ENCODE results near the gene ATP10B. TPM values are rescaled to one million over a fixed set of nuclear protein-coding genes. Genes with fewer than 3 reads are reported as not detected.
A peak's percentile ranks its signal among the peaks of the same experiment; 100 is the strongest.

The ATP10B gene
- total and polyA plus RNA-seq, 8 donors: 0.76 to 20.4 (median 4.6) TPM

- Histone ChIP-seq H3K27me3 (no peaks in the 10 kb centered on the region), H3K9me3 (no peaks in the 10 kb centered on the region), H3K4me3 (no peak overlapping the region), H3K4me1 (peaks cover 0 to 29% (median 0%) of the 10 kb centered on the region in 3 donors), H3K27ac (peak overlapping the region in 2 of 4 donors; percentile 53 to 61), H3K36me3 (no peaks in the 10 kb centered on the region)
- DNase-seq: no peak
- TF ChIP-seq, protein P1, sequence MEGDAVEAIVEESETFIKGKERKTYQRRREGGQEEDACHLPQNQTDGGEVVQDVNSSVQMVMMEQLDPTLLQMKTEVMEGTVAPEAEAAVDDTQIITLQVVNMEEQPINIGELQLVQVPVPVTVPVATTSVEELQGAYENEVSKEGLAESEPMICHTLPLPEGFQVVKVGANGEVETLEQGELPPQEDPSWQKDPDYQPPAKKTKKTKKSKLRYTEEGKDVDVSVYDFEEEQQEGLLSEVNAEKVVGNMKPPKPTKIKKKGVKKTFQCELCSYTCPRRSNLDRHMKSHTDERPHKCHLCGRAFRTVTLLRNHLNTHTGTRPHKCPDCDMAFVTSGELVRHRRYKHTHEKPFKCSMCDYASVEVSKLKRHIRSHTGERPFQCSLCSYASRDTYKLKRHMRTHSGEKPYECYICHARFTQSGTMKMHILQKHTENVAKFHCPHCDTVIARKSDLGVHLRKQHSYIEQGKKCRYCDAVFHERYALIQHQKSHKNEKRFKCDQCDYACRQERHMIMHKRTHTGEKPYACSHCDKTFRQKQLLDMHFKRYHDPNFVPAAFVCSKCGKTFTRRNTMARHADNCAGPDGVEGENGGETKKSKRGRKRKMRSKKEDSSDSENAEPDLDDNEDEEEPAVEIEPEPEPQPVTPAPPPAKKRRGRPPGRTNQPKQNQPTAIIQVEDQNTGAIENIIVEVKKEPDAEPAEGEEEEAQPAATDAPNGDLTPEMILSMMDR (IDR thresholded peaks at IDR 0.05): no peak
- peak; percentile 35 to 93 (median 86) for ATAC-seq
- no peak for FAIRE-seq
- 29 to 39% methylated on average over 1 of the region's 1 CpG for WGBS, 2 donors
- intact Hi-C loops (cut with DNase I): no loop called here
Measured at GRCh38 chr5:160657068-160657507, 194.9 kb downstream of the ATP10B start.

DNA sequence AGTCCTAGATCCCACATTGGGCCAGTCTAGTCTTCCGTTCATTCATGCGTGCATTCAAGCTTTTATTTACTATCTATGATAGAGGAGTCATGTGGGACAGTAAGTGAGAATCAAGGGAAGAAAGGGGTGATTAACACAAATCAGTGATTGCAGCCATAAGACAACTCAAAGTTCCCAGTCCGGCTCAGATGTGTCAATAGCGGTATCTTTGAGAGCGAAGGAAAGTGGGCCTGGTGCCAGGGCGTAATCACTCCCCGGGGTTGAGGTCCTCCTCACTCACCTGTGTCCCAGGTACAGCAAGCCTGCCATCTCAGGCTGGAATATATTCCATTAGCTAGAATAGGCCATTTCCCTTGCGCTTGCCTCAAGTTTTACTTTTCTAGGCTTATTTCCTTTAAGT is 196.3 kb downstream of the ATP10B start:
- FAIRE-seq (no peak), DNase-seq (peak in 3 of 6 donors; percentile 22 to 76 (median 47)), ATAC-seq (peak in 2 of 4 donors; percentile 19 to 26)
- Histone ChIP-seq H3K27me3 (no peaks in the 10 kb centered on the region), H3K27ac (peak overlapping the region in 2 of 4 donors; percentile 53 to 61), H3K36me3 (no peaks in the 10 kb centered on the region), H3K4me3 (no peak overlapping the region), H3K9me3 (no peaks in the 10 kb centered on the region), H3K4me1 (peaks cover 0 to 40% (median 7%) of the 10 kb centered on the region in 3 donors)
- WGBS, 2 donors: 49 to 54% methylated on average over 8 of the region's 8 CpGs
- intact Hi-C loops (cut with DNase I): no loop called here
- TF ChIP-seq, protein P1 (IDR thresholded peaks at IDR 0.05): no peak

DNA sequence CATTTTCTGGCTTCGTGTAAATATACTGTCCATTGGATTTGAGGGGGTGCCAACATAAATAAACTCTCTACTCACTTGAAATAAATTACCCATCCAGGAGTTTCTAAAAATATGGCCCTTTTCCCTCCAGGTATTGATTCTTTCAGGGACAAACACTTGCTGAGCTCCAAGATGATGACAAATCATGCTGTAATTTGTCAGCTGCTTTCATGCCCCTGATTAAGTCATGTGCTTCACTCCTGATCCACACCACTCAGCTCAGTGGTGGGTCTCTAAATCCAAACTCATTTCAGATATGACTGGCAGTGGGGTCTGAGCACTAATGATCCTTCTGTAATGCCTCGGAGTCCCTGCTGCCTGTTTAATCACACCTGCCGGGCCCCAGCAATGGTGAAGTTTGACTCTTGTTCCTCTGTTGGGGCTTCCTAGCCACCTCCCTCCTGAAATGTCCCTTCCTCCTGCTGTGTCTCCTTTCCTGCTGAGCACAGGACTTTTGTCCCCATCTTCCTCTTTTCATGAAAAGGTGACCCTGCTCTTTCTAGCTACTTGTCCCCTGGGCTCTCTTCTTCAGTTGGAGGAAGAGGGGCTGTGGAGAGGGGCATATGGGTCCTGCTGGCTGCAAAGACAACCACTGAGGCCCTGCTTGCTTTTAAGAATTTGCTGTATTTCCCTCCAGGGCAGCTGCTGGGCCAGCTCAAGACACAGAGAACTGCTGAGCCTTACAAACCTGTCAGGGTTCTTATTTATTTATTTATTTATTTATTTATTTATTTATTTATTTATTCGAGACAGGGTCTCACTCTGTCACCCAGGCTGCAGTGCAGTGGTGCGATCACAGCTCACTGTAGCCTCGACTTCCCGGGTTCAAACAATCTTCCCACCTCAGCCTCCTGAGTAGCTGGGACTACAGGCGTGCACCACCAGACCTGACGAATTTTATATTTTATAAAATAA is 200.0 kb downstream of the ATP10B start:
- Histone ChIP-seq H3K36me3 (no peaks in the 10 kb centered on the region), H3K27ac (peak overlapping the region in 3 of 4 donors; percentile 7 to 75 (median 61)), H3K9me3 (no peaks in the 10 kb centered on the region), H3K27me3 (no peaks in the 10 kb centered on the region), H3K4me1 (peaks cover 0 to 25% (median 7%) of the 10 kb centered on the region in 3 donors), H3K4me3 (no peak overlapping the region)
- ATAC-seq: peak; percentile 83 to 91 (median 86)
- WGBS, 2 donors: 61 to 69% methylated on average over 9 of the region's 9 CpGs
- DNase-seq: peak in 2 of 6 donors; percentile 26 to 32
- FAIRE-seq: no peak
- TF ChIP-seq, protein P1 (IDR thresholded peaks at IDR 0.05): no peak
- intact Hi-C loops (cut with DNase I): no loop called here

- ATAC-seq: peak in 3 of 4 donors; percentile 49 to 73 (median 70)
- Histone ChIP-seq H3K4me3 (no peak overlapping the region), H3K27me3 (no peaks in the 10 kb centered on the region), H3K4me1 (peaks cover 0 to 14% (median 7%) of the 10 kb centered on the region in 3 donors), H3K36me3 (no peaks in the 10 kb centered on the region), H3K9me3 (no peaks in the 10 kb centered on the region), H3K27ac (no peak overlapping the region)
- TF ChIP-seq, protein P1 (IDR thresholded peaks at IDR 0.05): no peak
- intact Hi-C loops (cut with DNase I): no loop called here
- FAIRE-seq: no peak
- DNase-seq: no peak
Measured at GRCh38 chr5:160649304-160649703, 202.7 kb downstream of the ATP10B start.

- Histone ChIP-seq H3K9me3 (no peaks in the 10 kb centered on the region), H3K4me3 (no peak overlapping the region), H3K27me3 (no peaks in the 10 kb centered on the region), H3K4me1 (peaks cover 0 to 1% (median 0%) of the 10 kb centered on the region in 3 donors), H3K27ac (no peak overlapping the region), H3K36me3 (no peaks in the 10 kb centered on the region)
- no peak for FAIRE-seq
- no peak for DNase-seq
- TF ChIP-seq, protein P1 (IDR thresholded peaks at IDR 0.05): no peak
- intact Hi-C loops (cut with DNase I): no loop called here
- no peak for ATAC-seq
Measured at GRCh38 chr5:160646033-160646432, 206.0 kb downstream of the ATP10B start.

Data from pancreas (tissue), 10 donors.